GM18868 (cell line): ENCODE data around the gene GLB1L3.

ENCODE experiments used
- ATAC-seq: cut with Tn5 transposase; IDR thresholded peaks from one replicate; pipeline ENCODE4 v1.9.1; 2021; ENCODE audit warnings: mild to moderate bottlenecking, moderate library complexity; ENCODE audit not compliant: unreplicated experiment

The GLB1L3 gene

GRCh38 chr11:134358856-134359490 lies 82.8 kb downstream of the GLB1L3 start:
- ATAC-seq: no peak

GRCh38 chr11:134359646-134360045 lies 83.5 kb downstream of the GLB1L3 start:
- ATAC-seq: no peak

- peak; percentile 88 for ATAC-seq
These were observed 84.1 kb downstream of the GLB1L3 start for GRCh38 chr11:134360050-134360835.

- ATAC-seq: no peak
These were observed 85.5 kb downstream of the GLB1L3 start for GRCh38 chr11:134361661-134362060.

GRCh38 chr11:134362192-134362901 lies 86.2 kb downstream of the GLB1L3 start:
- no peak for ATAC-seq

- no peak for ATAC-seq
These were observed 87.0 kb downstream of the GLB1L3 start for GRCh38 chr11:134363161-134363560.

GRCh38 chr11:134363592-134363991 lies 87.4 kb downstream of the GLB1L3 start:
- ATAC-seq: no peak

- ATAC-seq: no peak
These were observed 88.1 kb downstream of the GLB1L3 start for GRCh38 chr11:134364261-134364660.

- no peak for ATAC-seq
These were observed 89.1 kb downstream of the GLB1L3 start for GRCh38 chr11:134365011-134365925.

GRCh38 chr11:134366254-134366653 lies 90.1 kb downstream of the GLB1L3 start:
- no peak for ATAC-seq

- ATAC-seq: no peak
These were observed 91.6 kb downstream of the GLB1L3 start for GRCh38 chr11:134367781-134368180.
